K562 (cell line): ENCODE data around the gene STAMBPL1. TPM values are rescaled to one million over a fixed set of nuclear protein-coding genes. Genes with fewer than 3 reads are reported as not detected.

Experiments used
- ARID3A ChIP-seq: IDR thresholded peaks from 2 replicates; pipeline ENCODE4 v1.6.1; 2012; ENCODE audit warnings: low read depth, low read length, improper control_type of control experiment, borderline replicate concordance
- BRF1 ChIP-seq: IDR thresholded peaks from 3 replicates; pipeline ENCODE4 v1.6.1; 2011; ENCODE audit warnings: borderline replicate concordance, mild to moderate bottlenecking; ENCODE audit not compliant: insufficient read length; ENCODE audit errors: extremely low read depth
- CREM ChIP-seq: IDR thresholded peaks from 2 replicates; pipeline ENCODE4 v1.6.1; 2014; ENCODE audit warnings: antibody characterized with exemption, low read depth
- CTCFL ChIP-seq: IDR thresholded peaks from 2 replicates; pipeline ENCODE4 v1.6.1; 2011; ENCODE audit warnings: borderline replicate concordance, low read depth, mild to moderate bottlenecking, moderate library complexity, low read length; ENCODE audit not compliant: insufficient read depth, poor library complexity, severe bottlenecking
- DEAF1 ChIP-seq: fragments of 450-650 bp; formaldehyde crosslinking; IDR thresholded peaks from 2 replicates; pipeline ENCODE4 v1.4.0; 2020; ENCODE audit warnings: mild to moderate bottlenecking, moderate library complexity
- E4F1 ChIP-seq: fragments of 250-450 bp; sonication (Bioruptor Pico); IDR thresholded peaks from 2 replicates; pipeline ENCODE4 v1.5.0; 2021; ENCODE audit warnings: mild to moderate bottlenecking, borderline replicate concordance
- IRF2 ChIP-seq: sonication (generic); formaldehyde crosslinking; IDR thresholded peaks from 2 replicates; pipeline ENCODE4 v1.8.1; 2022; ENCODE audit warnings: mild to moderate bottlenecking, missing genetic modification reagents
- NFATC3 ChIP-seq: fragments of 450-650 bp; IDR thresholded peaks from 2 replicates; pipeline ENCODE4 v1.6.1; 2017; ENCODE audit warnings: mild to moderate bottlenecking
- RAD21 ChIP-seq, 2 experiments: fragments of 250-450 bp in 1 of 2; fragments of 450-650 bp in 1 of 2; sonication (Bioruptor Pico) in 1 of 2; formaldehyde crosslinking in 1 of 2; IDR thresholded peaks in 1 of 2; conservative IDR thresholded peaks in 1 of 2; 2 replicates each; pipeline versions ENCODE4 v1.4.0 to v1.8.0; 2020 to 2022; ENCODE audit warnings: mild to moderate bottlenecking in 2 of 2, moderate library complexity in 1 of 2
- SP2 ChIP-seq: IDR thresholded peaks from 2 replicates; pipeline ENCODE4 v1.6.1; 2011; ENCODE audit warnings: mild to moderate bottlenecking, low read depth, low read length, moderate library complexity; ENCODE audit not compliant: poor library complexity, severe bottlenecking; ENCODE audit errors: extremely low read depth
- STAT6 ChIP-seq: sonication (generic); formaldehyde crosslinking; IDR thresholded peaks from 2 replicates; pipeline ENCODE4 v1.8.1; 2023; ENCODE audit warnings: mild to moderate bottlenecking, missing genetic modification reagents
- polyA plus RNA-seq, 8 experiments: library from polyadenylated mRNA; depleted of rRNA in 4 of 8; stranded (reverse) in 5 of 8; unstranded in 3 of 8; fragments of >200 nt; fragmentation: Nextera tagmentation in 2 of 8; fragmentation: Illumina TruSeq in 1 of 8; extraction: Ambion mirVana in 2 of 8; extraction: Trizol in 1 of 8; gene quantifications; 2 replicates each; pipeline versions ENCODE4 v1.2.1 to v1.2.3, GENCODE V29; 2011 to 2014; ENCODE audit warnings: inconsistent platforms in 1 of 8, missing spikeins in 1 of 8
- total RNA-seq, 7 experiments: library from RNA; depleted of rRNA in 6 of 7; stranded (reverse); fragments of >200 nt in 6 of 7; fragmentation: Illumina TruSeq in 2 of 7; extraction: Trizol in 2 of 7; gene quantifications; 2 replicates each; pipeline versions ENCODE4 v1.2.1 to v1.2.3, GENCODE V29; 2011 to 2021; ENCODE audit warnings: low replicate concordance in 1 of 7

Gene STAMBPL1
- total and polyA plus RNA-seq, 9 of the 15 experiments (the other 6 are each of a cell fraction or from before 2014, with no cell fraction given): 0.09 TPM; not detected in 8

GRCh38 chr10:88934900-88935672 is 55.0 kb downstream of the STAMBPL1 start (continued):
- TF ChIP-seq CREM: 0 out of 2 replicates have a peak, but pooled peaks have one; percentile 15
- TF ChIP-seq RAD21 (CRISPR knock-in tag; conservative IDR thresholded peaks at IDR 0.05 in 1 of 2, IDR thresholded peaks at IDR 0.05 in 1 of 2): peak; percentile 70 to 87
- peak; percentile 17 for TF ChIP-seq CTCFL
- no peak for TF ChIP-seq STAT6 (CRISPR knock-in tag)
- TF ChIP-seq BRF1: no peak
- no peak for TF ChIP-seq NFATC3
- TF ChIP-seq SP2: no peak
- no peak for TF ChIP-seq E4F1 (CRISPR knock-in tag)
- TF ChIP-seq ARID3A: no peak
- peak; percentile 40; the same call in 1 of the 2 replicates for TF ChIP-seq DEAF1
- TF ChIP-seq IRF2 (CRISPR knock-in tag): no peak
